NCI-H1694 (cell line): ENCODE measurements around the gene FGB.
"Not testable (repeated sequence)": the region's sequence is repeated elsewhere in the genome, so short reads cannot be mapped to it uniquely, and the experiment has no call there.

Experiments used
- DNase-seq: peaks from one replicate; lab custom pipeline; 2025; lab: John Stamatoyannopoulos, UW

FGB gene

DNA sequence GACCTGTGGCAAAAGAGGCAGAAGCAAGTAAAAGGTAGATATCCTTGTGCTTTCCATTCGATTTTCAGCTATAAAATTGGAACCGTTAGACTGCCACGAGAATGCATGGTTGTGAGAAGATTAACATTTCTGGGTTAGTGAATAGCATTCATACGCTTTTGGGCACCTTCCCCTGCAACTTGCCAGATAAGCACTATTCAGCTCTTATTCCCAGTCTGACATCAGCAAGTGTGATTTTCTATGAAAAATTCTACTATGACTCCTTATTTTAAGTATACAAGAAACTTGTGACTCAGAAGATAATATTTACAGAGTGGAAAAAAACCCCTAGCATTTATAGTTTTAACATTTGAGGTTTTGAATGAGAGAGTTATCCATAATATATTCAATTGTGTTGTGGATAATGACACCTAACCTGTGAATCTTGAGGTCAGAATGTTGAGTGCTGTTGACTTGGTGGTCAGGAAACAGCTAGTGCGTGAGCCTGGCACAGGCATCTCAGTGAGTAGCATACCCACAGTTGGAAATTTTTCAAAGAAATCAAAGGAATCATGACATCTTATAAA lies 3.9 kb downstream of the FGB start:
- no peak for DNase-seq

DNA sequence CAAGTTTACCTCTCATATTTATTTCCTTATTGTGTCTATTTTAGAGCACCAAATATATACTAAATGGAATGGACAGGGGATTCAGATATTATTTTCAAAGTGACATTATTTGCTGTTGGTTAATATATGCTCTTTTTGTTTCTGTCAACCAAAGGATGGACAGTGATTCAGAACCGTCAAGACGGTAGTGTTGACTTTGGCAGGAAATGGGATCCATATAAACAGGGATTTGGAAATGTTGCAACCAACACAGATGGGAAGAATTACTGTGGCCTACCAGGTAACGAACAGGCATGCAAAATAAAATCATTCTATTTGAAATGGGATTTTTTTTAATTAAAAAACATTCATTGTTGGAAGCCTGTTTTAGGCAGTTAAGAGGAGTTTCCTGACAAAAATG lies 6.2 kb downstream of the FGB start:
- DNase-seq, result no peak

- no peak for DNase-seq
Measured at GRCh38 chr4:154569584-154569983, 6.8 kb downstream of the FGB start.

- DNase-seq, result no peak
Measured at GRCh38 chr4:154573190-154573870, 10.5 kb downstream of the FGB start.

DNA sequence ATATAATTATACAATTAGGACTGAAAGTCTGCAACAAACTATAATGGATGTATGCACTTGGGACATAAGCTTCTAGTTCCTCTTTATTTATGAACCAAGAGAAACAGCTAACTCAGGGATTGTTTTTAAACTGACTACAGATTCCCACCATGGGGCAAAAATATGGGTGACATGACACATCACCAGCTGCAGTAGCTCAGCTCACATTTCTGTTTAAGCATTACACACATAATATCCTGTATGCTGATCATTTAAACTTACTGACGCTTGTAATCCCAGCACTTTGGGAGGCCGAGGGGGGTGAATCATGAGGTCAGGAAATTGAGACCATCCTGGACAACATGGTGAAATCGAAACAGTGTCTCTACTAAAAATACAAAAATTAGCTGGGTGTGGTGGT lies 11.5 kb downstream of the FGB start:
- DNase-seq, result no peak

DNA sequence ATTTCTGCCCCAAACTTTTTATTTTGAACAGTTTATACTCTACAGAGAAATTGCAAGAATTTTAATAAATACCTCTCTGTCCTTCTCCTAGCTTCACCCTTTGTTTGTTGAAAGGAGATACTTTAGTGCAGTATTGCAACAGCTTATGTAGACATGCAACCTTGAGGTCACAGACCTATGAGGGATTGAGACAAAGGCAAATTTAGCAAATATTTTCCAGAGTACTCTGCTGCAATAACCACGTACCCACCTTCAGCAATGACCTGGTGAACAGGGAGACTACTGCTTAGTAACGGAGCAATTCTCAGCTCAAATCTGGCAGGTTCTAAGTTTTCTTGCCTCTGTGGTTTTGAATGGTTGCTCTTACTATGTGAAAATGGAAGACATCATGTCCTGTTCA lies 14.5 kb downstream of the FGB start:
- no peak for DNase-seq

GRCh38 chr4:154578919-154579318 lies 16.1 kb downstream of the FGB start:
- DNase-seq, result no peak

- DNase-seq, result no peak
Measured at GRCh38 chr4:154579927-154580326, 17.1 kb downstream of the FGB start.

DNA sequence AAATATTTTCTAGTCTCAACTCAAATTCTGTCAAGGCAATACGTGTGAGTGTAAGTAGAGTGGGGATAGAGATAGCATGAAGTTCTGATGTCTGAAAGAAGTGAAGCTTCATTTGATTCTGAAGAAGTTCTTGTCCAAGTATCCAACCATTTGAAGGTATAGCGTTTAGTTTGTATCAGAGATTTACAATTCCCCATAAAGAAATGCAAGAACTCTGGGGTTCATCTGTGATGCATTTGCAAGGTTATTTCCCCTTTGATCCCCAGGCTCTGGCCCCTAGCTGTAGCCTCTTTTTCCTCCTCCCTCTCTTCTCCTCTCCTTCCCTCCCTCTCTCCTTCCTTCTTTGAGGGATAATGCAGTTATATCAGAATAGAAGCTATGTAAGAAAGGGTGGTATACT lies 19.9 kb downstream of the FGB start:
- no peak for DNase-seq

DNA sequence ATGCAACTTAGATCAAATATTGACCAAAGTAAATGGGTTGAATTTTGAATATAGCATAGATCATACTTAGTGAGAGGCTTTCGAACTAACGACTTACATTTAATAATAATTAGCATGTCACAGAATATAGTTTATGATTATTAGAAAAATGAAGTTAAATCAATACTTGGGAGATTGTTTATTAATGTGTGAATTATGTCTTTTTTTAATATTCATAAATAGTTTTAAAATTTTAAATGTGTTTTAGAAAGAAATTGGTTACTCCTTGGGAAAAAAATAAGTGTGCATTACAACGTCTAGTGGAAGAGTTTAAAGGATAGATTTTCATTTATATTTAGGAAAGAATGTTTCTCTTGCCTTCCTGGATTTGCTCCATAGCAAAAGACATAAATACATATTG lies 20.4 kb downstream of the FGB start:
- no peak for DNase-seq

DNA sequence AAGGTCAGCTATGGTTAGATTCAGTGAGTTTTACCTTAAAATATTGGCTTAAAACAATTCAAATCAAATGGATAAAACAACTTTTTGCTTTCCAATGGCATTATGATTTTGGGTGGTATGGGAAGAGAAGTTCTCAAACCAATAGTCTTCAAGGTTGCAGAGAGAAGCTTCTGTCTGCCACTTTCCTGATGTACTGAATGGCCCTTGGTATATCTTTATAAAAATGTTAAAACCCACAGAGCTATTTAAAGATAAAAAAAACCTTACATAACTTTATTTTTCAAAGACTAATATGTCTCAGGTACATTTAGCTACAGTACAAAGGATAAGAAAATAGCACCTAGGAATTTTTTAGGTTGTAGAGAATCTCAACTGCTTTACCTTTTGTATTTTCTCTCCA lies 20.9 kb downstream of the FGB start:
- no peak for DNase-seq

- no peak for DNase-seq
Measured at GRCh38 chr4:154584259-154584658, 21.4 kb downstream of the FGB start.

GRCh38 chr4:154585369-154586018 lies 22.7 kb downstream of the FGB start:
- DNase-seq, result no peak

- no peak for DNase-seq
Measured at GRCh38 chr4:154586296-154587033, 23.7 kb downstream of the FGB start.

GRCh38 chr4:154588198-154588597 lies 25.4 kb downstream of the FGB start:
- DNase-seq, result no peak

DNA sequence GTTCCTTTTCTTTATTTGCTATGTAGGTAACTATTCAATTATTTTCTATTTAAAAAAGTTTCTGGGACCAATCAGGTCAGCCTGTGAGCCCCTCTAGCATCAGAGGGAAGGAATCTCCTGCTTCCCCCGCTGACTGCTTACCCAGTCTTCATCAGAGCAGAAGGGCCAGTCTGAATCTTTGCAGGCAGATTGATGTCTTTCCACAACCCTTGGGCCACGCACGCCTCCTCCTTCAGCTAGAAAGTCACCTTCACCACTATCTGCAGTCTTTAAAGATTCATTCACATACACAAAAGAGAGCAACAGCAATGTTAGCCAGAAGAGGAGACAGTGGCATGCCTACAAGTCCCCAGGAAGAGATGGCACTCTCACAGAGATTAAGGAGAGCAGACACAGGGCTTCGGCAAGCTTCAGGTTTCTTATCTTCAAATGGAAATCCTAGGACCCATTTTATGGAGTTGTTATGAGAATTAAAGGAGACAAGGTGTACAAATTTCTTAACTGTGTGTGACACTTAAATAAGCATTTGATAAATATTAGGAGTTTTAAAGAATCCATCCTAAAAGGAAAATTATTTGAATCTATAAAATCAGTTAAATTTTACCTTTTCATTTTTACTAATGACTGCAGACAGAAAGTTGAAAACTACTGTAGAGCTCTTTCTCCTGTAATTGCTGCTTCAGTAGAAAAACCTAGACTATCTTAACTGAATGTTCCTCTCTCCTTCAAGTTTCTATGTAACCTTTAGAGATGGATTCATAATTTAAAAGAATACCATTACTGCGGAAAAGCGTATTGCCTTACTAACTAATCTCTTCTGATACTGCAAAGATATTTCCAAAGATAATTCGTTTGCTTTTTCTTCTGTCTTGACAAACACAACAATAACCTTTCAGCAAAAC lies 26.7 kb downstream of the FGB start:
- no peak for DNase-seq

DNA sequence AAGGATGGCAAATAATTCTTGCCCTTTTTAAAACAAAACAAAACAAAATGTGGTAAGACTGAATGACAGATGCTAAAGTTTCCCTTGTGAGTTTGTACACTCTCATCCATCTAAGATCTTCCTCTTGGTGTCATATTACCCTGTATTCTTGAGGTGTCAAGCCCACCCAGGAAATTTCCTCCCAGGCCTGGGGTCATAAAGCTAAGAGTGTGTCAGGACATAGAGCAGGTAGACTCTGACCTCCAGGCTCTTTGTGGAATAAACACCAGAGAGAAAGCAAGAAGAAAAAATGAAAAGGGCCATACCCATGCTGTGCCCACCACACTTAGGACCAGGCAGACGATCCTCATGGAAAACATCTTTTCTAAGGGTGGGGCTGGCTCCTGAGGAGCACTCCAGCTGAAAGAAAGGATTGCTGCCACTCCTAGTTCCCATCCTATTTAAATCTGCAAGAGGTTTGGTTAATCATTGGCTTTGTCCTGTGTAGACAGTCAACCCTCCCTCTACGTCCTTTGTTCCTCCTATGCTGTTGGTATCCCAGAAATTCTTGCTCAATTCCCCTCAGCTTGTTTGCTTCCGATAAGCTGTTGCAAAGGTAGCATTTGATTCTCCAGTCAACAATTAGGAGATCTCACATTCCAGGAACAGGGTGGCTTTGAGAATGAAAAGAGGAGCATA lies 27.7 kb downstream of the FGB start, which contains the start of gene FGA:
TSS of gene FGA (minus strand) at position 414 of the 678 bp plus-strand sequence. CDS start at position 359, 55 bp downstream.
- DNase-seq, result no peak

DNA sequence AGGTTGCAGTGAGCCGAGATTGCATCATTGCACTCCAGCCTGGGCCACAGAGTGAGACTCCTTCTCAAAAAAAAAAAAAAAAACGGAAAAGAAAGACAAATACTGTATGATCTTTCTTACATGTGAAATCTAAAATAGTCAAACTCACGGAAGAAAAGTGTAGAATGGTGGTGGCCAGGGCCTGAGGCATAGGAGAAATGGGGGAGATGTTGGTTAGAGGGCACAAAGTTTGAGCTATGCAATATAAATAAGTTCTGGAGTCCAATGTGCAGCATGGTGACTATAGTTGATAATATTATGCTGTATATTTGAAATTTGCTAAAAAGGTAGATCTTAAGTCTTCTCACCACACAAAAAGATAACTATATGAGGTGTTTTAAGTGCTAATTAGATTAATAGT lies 29.1 kb downstream of the FGB start:
- no peak for DNase-seq

GRCh38 chr4:154593868-154594267 lies 31.1 kb downstream of the FGB start:
- no peak for DNase-seq

DNA sequence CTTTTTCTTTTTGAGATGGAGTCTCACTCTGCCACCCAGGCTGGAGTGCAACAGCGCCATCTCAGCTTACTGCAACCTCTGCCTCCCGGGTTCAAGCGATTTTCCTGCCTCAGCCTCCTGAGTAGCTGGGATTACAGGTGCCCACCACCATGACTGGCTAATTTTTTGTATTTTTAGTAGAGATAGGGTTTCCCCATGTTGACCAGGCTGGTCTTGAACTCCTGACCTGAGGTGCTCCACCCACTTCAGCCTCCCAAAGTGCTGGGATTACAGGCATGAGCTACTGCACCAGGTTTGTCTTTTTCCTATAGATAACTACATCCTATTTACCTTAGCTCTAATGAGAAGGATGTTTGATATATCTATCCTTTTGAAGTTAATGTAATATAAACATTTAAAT lies 31.5 kb downstream of the FGB start:
- not testable (repeated sequence) for DNase-seq

DNA sequence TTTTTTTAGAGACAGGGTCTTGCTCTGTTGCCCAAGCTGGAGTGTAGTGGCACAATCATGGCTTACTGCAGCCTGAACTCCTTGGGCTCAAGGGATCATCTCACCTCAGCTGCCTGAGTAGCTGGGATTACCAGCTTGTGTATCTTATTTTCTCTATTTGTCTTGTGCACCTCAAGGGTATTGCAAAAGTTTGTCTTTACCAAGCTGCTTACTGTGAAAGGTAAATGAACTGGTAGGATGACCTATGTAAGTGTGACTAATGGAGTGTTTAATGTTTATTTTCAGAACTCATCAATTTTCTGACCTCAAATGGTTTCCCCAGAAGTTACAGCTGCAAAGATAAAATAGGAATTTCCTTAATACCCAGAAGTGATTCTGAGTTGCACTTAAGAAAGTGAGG lies 33.0 kb downstream of the FGB start:
- no peak for DNase-seq
